Measurements from ENCODE around the gene PPP1R7.

Gene PPP1R7

DNA sequence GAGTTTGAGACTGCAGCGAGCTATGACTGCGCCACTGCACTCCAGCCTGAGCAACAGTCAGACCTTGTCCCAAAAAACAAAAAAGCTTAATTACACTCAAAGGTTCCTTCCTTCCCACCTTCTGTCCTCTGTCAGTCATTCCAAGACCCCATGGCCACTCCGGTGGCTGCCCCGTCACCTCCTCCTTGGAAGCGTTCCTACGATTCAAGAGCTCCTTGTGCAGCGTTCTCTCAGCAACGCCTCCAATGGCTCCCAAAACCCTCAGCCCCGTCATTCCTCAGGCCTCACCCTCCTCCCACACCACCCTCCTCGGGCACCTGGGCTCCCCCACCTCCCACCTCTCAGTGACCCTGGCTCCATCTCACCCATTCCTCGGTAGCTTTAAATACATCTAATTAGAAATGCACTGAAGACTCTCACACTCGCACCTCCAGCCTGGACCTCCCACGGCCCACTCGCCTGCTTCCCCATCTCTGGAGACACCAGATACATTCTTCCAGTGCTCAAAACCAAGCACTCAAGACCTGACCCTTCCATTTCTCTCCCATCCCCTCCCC lies 9.0 kb upstream of the PPP1R7 start:
- DNase-seq, result no peak

GRCh38 chr2:241142063-241142462 lies 8.2 kb upstream of the PPP1R7 start:
- no peak for DNase-seq

GRCh38 chr2:241142593-241142992 lies 7.7 kb upstream of the PPP1R7 start:
- no peak for DNase-seq

GRCh38 chr2:241146286-241146685 lies 4.0 kb upstream of the PPP1R7 start:
- DNase-seq, result no peak

DNA sequence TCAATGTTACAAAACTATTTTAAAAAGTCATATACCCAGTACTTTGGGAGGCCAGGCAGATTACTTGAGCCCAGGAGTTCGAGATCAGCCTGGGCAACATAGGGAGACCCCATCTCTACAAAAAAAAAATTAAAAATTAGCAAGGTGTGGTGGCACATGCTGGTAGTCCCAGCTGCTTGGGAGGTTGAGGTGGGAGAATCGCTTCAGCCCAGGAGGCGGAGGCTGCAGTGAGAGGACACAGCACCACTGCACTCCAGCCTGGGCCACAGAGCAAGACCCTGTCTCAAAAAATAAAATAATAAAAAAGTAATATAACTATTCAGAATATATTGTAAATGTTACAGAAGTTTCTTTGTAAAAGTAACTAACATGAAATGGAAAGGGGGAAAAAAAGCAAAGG lies 2.9 kb upstream of the PPP1R7 start:
- no peak for DNase-seq

- no peak for DNase-seq
Measured at GRCh38 chr2:241148239-241148638, 2.0 kb upstream of the PPP1R7 start.

DNA sequence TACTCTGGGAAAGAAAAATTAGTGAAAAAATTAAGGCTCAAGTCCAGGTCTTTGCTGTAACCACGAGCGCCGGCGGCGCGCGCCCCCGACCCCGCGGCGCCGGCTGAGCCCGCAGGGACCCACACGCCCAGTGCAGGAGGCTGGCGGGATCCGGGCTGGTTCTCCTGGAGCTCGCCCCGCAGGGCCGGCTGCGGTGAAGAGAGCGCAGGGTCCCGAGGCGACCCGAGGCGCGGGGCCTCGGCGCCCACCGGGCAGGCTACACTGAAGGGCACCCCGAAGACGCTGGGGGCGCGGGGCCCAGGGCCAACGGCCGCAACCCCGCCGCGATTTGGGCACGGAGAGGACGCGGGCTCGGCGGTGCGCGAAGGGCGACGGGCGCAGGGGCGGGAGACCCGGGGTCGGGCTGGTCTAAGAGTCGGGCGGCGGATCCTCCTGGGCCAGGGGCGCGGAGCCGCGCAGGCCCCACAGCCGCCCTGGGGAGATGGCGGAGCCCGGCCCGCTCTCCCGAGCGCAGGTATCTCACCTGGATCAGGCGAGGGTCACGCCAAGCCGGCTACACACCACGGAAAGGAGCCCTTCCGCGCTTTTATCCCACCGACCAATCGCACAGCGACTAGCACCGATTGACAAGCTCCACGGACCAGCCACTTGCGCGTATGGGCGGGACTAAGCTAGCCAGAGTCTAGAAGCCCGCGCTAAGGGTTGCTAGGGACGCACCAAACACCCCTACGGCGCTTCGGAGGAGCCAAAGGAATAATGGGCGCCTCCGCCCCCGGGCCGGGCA lies 1.2 kb upstream of the PPP1R7 start, which contains the start of gene PASK:
Gene PASK, minus strand, starts transcription at position 582 of the 784 bp plus-strand sequence. CDS start 6,440 bp downstream, outside the sequence.
- DNase-seq, result peak; percentile 98

GRCh38 chr2:241149675-241149924 lies 667 bp upstream of the PPP1R7 start:
- no peak for DNase-seq

DNA sequence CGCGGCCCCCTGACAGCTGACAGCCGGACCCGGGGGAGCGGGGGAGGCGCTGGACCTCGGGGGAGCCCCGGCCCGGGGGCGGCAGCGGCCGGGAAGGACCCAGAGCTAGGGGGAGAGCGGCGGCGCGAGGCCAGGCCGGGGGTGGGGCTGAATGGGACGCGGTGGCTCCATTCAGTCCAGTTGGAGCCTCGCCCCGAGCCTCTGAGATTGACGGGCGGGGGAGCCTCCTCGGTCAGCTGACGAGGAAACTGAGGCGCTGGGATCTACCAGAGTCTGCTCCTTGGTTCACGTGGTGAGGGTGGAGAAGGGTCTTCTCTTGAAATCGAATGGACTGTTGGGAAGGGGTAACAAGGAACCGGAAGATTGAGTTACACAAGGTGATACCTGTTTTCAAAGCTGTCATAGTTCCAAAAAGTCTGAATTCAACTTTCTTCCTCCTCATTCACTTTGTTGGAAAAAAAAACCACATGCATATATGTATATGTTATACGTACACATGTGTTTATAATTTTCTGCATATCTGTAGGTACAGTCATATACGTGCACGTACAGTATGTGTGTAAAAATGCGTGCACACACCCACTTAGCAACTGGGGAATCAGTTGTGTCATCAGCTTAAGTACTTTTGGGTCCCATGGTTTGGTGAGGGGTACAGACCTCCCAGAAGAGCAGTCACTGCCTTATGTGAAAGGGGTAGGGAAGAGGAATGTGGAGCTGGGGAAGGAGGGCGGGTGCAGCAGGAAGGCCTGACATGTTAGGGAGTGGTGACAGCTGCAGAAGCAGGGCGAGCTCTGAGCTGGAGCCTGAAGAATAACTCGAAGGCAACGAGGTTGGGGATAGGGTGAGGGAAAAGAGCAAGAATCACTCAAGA lies 628 bp downstream of the PPP1R7 start:
- no peak for DNase-seq

DNA sequence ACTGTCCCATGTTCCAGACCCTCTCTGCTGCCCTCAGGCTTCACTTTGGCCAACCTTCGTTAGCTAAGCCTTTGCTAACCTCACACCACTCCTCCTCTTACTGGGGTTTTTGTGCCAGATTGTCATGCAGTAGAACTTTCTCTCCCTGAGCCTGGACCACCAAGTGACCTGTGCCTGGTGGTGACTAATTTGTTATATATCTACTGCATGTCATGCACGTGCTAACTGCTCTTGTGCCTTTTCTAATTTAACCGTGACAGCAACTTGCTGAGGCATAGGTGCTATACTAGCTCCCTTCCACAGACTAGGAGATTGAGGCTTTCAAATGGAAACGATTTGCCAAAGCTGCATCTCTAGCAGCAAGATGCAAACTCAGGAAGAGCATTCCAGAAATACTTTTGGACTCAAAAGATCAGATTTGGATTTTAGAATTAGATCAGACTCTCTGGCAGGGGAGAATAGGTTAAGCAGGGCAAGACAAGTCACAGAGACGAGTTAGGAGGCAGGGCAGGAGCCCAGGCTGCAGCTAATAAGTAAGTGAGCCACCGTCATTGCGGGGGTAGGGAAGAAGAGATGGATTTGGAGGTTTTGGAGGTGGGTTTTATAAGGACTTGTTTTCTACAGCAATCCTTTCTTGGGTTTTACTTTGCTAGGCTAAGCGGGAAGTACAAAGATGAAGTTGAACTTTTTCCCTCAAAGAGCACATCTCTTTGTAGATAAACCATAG lies 1.8 kb downstream of the PPP1R7 start:
- no peak for DNase-seq

- DNase-seq, result peak; percentile 35
Measured at GRCh38 chr2:241153616-241154015, 3.3 kb downstream of the PPP1R7 start.

DNA sequence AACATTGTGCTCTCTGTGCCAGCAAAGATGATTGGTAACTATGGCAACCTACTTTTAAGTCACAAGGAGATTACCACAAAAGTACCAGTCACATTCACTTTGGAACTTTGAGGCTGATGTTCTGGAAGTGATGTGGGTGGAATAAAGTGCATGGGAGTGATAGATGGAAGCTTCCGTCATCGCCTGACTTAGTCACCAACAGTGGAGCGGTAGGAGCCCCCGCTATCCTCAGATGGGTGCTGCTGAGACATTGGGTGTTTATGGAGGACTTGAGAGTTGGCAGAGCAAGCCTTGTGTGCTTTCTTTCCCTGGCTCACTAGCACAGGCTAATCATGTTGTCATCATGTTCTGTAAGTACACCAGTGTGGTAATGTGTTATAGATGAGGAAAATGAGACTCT lies 4.6 kb downstream of the PPP1R7 start:
- DNase-seq, result peak; percentile 60

DNA sequence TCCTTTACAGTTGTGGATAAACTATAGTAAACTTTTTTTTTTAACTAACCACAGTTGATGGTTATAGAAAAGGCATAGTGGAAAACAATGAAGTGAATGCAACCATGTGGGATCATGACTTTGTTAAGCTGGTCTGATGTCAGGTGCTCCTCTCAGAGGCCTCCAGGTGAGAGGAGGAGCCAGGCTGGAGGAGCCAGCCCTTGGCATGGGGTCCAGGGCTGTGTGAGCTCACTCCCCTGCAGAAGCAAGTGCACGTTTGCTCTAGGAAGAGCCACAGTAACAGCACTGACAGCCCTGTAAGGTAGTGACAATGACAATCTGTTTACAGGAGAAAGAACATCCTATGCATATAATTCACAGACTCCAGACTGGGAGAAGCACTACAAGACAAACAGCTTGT lies 5.7 kb downstream of the PPP1R7 start:
- DNase-seq, result no peak

DNA sequence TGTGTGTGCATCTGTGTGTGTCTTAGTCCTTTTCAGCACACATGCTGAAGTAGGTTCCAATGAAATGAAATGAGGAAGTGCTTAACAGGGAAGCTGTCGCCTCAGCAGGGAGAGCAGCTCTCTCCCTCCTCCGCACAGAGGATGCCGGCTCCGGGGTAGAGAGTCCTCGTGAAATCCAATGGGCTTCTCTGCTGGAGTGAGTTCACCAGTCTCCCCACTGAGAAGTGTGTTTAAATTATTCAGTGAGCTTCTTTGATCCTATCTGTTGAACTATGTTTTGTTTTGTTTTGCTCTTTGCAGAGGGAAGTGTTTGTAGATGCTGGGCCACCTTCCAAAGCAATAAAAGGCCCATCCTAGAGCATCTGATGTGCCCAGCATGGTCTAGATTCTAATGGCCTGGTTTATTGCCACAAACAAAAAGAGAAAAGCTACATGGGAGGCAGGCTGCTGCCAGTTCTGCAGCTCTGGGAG lies 6.7 kb downstream of the PPP1R7 start:
- no peak for DNase-seq

DNA sequence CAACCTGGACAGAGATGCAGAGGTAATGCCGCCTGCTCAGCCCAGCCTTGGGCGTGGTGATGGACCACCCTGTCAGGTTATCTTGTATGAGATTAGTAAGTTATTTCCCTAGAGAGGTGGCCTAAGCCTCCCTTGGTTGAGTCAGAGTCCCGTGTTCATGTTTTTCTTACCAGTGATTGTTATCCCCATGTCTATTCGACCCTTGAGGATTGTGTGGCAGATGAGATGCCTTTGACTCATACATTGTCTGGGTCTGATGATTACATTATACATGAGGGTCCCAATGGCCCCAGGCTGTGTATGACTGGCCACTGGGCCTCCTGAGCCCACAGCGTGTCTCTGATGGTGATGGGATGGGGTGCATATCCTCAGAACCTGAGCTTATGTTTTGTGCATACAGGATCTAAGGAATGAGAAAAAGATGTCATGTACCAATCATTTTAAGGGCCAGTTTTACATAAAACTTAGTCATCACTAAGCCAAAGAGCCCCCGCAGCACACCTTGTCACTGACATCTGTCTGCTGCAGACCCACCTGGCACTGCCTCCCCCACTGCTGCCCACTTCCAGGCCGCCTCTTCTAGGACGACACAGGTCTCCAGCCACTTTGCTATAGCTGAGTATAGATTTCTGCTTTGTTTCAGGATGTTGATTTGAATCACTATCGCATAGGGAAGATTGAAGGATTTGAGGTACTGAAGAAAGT lies 7.7 kb downstream of the PPP1R7 start:
- no peak for DNase-seq

GRCh38 chr2:241158546-241158900 lies 8.3 kb downstream of the PPP1R7 start:
- DNase-seq, result no peak

DNA sequence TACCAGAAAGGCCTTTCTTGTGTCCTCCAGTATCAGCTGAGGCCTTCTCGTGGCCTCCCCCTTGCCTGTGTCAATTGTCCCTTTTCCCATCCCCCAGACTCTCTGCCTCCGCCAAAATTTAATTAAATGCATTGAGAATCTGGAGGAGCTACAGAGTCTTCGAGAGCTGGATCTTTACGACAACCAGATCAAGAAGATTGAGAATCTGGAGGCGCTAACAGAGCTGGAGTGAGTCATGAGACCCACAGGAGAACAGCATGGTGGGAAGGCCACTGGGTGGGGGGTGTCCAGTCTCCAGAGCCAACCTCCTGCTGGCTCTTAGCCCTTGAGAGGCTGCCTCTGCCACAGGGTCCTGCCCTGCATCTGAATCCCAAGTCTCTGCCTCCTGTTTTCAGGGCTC lies 8.8 kb downstream of the PPP1R7 start:
- no peak for DNase-seq

- DNase-seq, result no peak
Measured at GRCh38 chr2:241160318-241160717, 10.1 kb downstream of the PPP1R7 start.

DNA sequence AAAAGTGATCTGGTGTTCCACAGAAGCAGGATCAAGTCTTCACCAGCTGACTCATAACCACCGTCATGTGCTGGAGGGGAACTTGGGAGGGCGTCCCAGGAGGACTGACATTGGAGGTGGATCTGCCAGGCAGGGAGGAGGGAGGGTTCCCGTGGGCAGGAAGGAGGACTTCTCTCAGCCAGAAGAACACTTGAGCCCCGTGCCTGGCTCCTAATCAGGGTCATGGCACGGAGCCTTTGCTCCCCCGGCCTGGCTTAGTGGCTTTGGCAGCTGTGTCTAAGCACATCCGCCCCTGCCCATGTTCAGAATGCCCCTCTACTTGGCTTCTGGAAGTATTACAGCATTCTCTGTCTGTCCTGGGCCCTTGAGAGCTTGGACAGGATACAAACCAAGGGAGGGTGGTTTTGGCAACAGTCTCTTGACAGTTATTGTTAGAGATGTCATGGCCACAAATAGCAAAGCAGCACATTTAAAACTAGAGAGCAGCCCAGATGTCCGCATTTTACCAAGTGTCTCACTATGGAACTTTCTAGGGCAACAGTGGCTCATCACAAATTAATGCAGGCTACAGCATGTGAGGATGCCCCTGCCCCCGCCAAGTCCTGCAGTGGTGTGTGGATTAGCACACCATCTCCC lies 11.5 kb downstream of the PPP1R7 start:
- DNase-seq, result no peak

DNA sequence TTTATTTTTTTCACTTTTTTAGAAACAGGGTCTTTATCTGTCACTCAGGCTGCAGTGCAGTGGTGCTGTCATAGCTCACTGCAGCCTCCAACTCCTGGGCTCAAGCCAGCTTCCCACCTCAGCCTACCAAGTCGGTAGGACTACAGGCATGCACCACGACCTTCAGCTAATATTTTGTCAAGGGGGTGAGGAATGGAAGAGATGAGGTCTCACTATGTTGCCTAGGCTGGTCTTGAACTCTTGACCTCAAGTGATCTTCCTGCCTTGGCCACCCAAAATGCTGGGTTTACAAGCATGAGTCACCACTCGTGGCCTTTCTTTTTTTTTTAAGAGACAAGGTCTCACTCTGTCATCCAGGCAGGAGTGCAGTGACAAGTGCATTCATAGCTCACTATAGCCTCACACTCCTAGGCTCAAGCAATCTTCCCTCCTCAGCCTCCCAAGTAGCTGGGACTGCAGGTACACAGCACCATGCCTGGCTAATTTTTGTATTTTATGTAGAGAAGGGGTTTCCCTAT lies 13.4 kb downstream of the PPP1R7 start:
- DNase-seq, result no peak

DNA sequence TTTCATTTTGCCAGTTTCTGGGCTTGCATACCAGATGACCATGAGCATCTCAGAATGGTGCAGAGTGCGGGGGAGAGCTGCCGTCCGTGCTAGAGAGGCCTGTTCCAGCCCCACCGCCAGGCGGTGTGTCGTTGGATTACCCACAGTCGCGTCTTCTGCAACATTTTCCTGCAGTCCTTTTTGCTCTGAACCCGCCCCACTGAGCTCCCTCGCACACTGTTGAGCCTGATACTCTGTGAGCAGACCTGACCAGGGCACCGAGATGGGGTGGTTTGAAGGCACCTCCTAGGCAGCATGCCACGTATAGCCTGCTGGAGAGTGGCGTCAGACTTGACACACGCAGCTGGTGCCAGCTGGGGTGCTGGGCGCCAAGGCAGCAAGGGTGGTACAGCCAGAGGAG lies 18.1 kb downstream of the PPP1R7 start:
- DNase-seq, result no peak

DNA sequence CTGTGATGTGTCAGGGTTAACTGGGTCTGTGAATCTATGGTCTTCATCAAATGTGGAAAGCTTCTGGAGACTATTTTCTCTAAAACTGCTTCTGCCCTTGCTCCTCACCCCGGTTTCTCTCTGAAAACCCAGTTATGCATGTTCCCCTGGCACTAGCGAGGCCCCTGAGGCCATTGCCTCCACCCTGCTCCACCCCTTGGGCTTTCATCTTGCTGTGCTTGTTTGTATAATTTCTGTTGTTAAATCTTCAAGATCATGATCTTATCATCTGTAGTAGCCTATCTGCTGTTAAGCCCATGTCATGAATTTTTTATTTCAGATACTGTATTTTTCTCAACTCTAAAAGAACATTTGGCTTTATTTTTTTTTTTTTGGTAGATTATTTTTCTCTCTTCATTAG lies 23.3 kb downstream of the PPP1R7 start:
- no peak for DNase-seq

Measured in stimulated activated CD4-positive, alpha-beta T cell treated with anti-CD3 and anti-CD28 coated beads, Interleukin-15, amount 100 ng/mL, for 24 hours (primary cell).